ENCODE measurements around the gene FUCA1. TPM values are rescaled to one million over a fixed set of nuclear protein-coding genes. Genes with fewer than 3 reads are reported as not detected.
A peak's percentile ranks its signal among the peaks of the same experiment; 100 is the strongest.

FUCA1 gene
- total RNA-seq, 4 donors from 2014 or later: 10.1 to 32.2 (median 17.5) TPM

DNA sequence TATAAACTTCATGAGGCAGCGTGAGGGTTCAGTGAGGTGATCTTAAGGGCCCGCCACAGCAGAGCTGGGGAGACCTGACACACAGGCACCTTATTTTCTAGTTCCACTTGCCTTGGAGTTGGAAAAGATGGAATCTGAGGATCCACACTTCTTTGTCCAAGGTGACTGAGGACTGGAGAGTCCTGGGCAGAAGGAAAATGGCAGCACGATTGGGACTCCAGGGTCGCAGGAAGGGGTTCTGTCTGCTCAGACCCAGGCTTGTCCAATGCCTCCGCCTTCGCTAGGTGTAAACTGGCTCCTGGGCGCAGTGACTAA lies 68.9 kb downstream of the FUCA1 start:
- Histone ChIP-seq H3K36me3 (peaks cover 5 to 61% (median 23%) of the 10 kb centered on the region in 3 donors), H3K27me3 (no peaks in the 10 kb centered on the region), H3K9me3 (no peaks in the 10 kb centered on the region), H3K4me1 (peaks cover 20 to 53% (median 24%) of the 10 kb centered on the region in 3 donors), H3K27ac (peak overlapping the region; percentile 92 to 97 (median 96)), H3K4me3 (peak overlapping the region; percentile 66 to 90 (median 85))
- TF ChIP-seq POLR2A (IDR thresholded peaks at IDR 0.05): no peak
- no peak for TF ChIP-seq CTCF (IDR thresholded peaks at IDR 0.05)
- DNase-seq: no peak
- WGBS, 2 donors: 49 to 92% methylated on average over 2 to 6 of the region's 7 CpGs
- intact Hi-C loops (cut with DNase I): no loop called here

DNA sequence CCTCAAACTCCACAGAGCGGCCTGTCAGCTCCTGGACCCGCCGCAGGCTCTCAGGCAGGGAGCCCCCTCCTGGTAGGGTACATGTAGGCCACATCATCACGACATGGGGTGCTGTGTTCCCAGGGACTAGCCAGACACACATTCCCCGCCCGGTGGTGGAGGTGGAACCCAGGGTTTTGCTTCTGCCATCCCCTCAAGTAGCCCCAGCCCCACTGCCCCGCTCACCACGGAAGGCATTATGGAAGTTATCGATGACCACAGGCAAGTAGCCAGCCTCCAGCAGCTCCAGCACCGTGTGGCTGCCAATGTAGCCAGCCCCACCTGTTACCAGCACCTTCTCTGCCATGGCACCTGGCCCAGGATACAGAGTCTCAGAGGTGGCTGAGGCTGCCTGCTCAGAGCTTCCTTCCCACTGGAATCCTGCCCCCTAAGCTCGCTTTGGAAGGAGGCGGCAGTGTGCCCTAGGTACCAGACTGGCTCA lies 69.4 kb downstream of the FUCA1 start:
- WGBS, 2 donors: 64% methylated on average over 3 to 11 of the region's 12 CpGs
- no peak for DNase-seq
- H3K4me1 ChIP-seq: peaks cover 20 to 56% (median 25%) of the 10 kb centered on the region in 3 donors
- H3K27me3 ChIP-seq: no peaks in the 10 kb centered on the region
- no peaks in the 10 kb centered on the region for H3K9me3 ChIP-seq
- peak overlapping the region; percentile 1 to 90 (median 85) for H3K4me3 ChIP-seq
- peaks cover 10 to 61% (median 23%) of the 10 kb centered on the region in 3 donors for H3K36me3 ChIP-seq
- TF ChIP-seq POLR2A (IDR thresholded peaks at IDR 0.05) (no peak), CTCF (IDR thresholded peaks at IDR 0.05) (no peak)
- intact Hi-C loops (cut with DNase I): no loop called here
- peak overlapping the region; percentile 92 to 97 (median 96) for H3K27ac ChIP-seq

GRCh38 chr1:23797478-23798448 lies 70.3 kb downstream of the FUCA1 start:
- Histone ChIP-seq H3K36me3 (peaks cover 11 to 62% (median 30%) of the 10 kb centered on the region in 3 donors), H3K27ac (peak overlapping the region in 3 of 4 donors; percentile 92 to 97 (median 96))

DNA sequence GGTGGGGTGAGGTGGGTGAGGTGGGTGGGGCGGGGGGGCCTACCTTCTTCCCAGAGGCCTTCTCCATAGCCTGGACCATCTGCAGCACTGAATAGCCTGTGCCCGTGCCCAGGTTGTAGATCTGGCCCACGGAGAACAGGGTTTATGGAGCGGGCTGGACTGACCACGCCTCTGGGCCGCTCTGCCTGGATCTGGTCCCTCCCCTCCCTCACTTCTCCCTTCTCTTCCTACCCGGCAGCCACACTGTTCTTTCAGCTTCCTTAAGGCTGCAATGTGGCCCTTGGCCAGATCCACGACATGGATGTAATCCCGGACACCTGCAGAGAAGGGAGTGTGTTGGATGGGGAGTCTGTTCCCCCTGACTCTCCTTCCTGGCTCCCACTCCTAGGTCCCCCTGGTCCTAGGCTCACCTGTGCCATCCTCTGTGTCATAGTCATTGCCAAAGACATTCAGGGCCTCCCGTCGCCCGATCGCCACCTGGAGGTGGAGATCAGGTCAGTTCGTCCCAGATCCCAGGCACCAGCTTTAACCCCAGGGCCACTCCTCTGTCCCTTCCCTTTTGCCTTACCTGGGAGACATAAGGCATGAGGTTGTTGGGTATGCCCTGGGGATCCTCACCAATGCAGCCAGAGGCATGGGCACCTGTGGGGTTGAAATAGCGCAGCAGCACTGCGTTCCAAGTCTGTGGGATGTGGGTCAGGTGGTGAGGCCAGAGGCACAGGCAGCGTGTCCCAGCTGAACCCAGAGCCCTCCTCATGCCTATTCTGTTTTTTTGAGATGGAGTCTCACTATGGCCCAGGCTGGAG lies 71.4 kb downstream of the FUCA1 start:
- Histone ChIP-seq H3K4me1 (peaks cover 37 to 72% (median 39%) of the 10 kb centered on the region in 3 donors), H3K9me3 (no peaks in the 10 kb centered on the region), H3K27me3 (no peaks in the 10 kb centered on the region), H3K4me3 (no peak overlapping the region), H3K36me3 (peaks cover 11 to 63% (median 30%) of the 10 kb centered on the region in 3 donors), H3K27ac (peak overlapping the region in 1 of 4 donors; percentile 5)
- DNase-seq: no peak
- TF ChIP-seq POLR2A (IDR thresholded peaks at IDR 0.05) (no peak), CTCF (IDR thresholded peaks at IDR 0.05) (peak in 1 of 6 experiments; percentile 20)
- 67 to 80% methylated on average over 12 to 14 of the region's 17 CpGs for WGBS, 2 donors
- intact Hi-C loops (cut with DNase I): no loop called here

More at GRCh38 chr1:23797478-23798448, 70.3 kb downstream of the FUCA1 start:
- no peak for DNase-seq
- H3K27me3 ChIP-seq: no peaks in the 10 kb centered on the region
- TF ChIP-seq POLR2A (IDR thresholded peaks at IDR 0.05) (no peak), CTCF (IDR thresholded peaks at IDR 0.05) (no peak)
- 83 to 85% methylated on average over 4 to 14 of the region's 20 CpGs for WGBS, 2 donors
- intact Hi-C loops (cut with DNase I): no loop called here
- no peaks in the 10 kb centered on the region for H3K9me3 ChIP-seq
- H3K4me3 ChIP-seq: peak overlapping the region in 1 of 4 donors; percentile 88
- peaks cover 28 to 66% (median 32%) of the 10 kb centered on the region in 3 donors for H3K4me1 ChIP-seq
